B cell (primary cell): ENCODE measurements around the gene CRYZ. TPM values are rescaled to one million over a fixed set of nuclear protein-coding genes. Genes with fewer than 3 reads are reported as not detected.
"Not testable (repeated sequence)": the region's sequence is repeated elsewhere in the genome, so short reads cannot be mapped to it uniquely, and the experiment has no call there.

Experiments
- ATAC-seq: fragments of 200-7000 bp; cut with Tn5 transposase; one replicate; pipeline ENCODE4 v1.10.0; 2021; ENCODE audit warnings: low read depth, mild to moderate bottlenecking, moderate number of reproducible peaks, moderate library complexity
- CTCF ChIA-PET: fragments of 350-600 bp; sonication (Branson Sonifier 250); formaldehyde crosslinking; loops from one replicate; lab custom pipeline; 2021; ENCODE audit warnings: antibody characterized with exemption, inconsistent platforms; lab: Charles Lee
- POLR2A ChIA-PET: fragments of 350-600 bp; sonication (Branson Sonifier 250); formaldehyde crosslinking; loops from one replicate; lab custom pipeline; 2021; ENCODE audit warnings: antibody characterized with exemption; lab: Charles Lee
- DNase-seq: peaks from one replicate; pipeline ENCODE4 v3.0.0; 2013
- H2AFZ ChIP-seq: 2 replicates; pipeline ENCODE4 v1.6.1; 2012; ENCODE audit warnings: mild to moderate bottlenecking, low read depth, low read length; ENCODE audit not compliant: insufficient read depth, poor library complexity, severe bottlenecking
- H3K27ac ChIP-seq, 2 donors: 1 replicate in 1 of 2; 2 replicates in 1 of 2; pipeline ENCODE4 v1.5.1; 2012 to 2013; ENCODE audit warnings: low read length in 2 of 2, mild to moderate bottlenecking in 2 of 2, moderate library complexity in 1 of 2
- H3K27me3 ChIP-seq, 4 experiments: fragments of 200-600 bp in 1 of 4; sonication (generic) in 1 of 4; replicated peaks in 1 of 4; 1 replicate in 2 of 4; 2 replicates in 2 of 4; pipeline versions ENCODE4 v1.6.1 to v1.7.0; 2013 to 2016; ENCODE audit warnings: low read length in 3 of 4, mild to moderate bottlenecking in 2 of 4, mixed read lengths in 1 of 4, moderate library complexity in 1 of 4; ENCODE audit not compliant: insufficient read depth in 4 of 4, control insufficient read depth in 3 of 4; ENCODE audit errors: control extremely low read depth in 1 of 4
- H3K36me3 ChIP-seq, 2 experiments: replicated peaks in 1 of 2; 1 replicate in 1 of 2; 2 replicates in 1 of 2; pipeline versions ENCODE4 v1.6.1 to v1.7.1; 2013; ENCODE audit warnings: low read length in 1 of 2; ENCODE audit not compliant: insufficient read depth in 2 of 2, control insufficient read depth in 1 of 2; ENCODE audit errors: control extremely low read depth in 1 of 2, extremely low read depth in 1 of 2
- H3K4me1 ChIP-seq, 2 donors: fragments of 200-600 bp in 1 of 2; sonication (generic) in 1 of 2; 1 replicate in 1 of 2; 2 replicates in 1 of 2; pipeline versions ENCODE4 v1.5.1 to v1.6.1; 2013 to 2017; ENCODE audit warnings: low read length in 2 of 2; ENCODE audit not compliant: control insufficient read depth in 2 of 2, insufficient read depth in 2 of 2
- H3K4me2 ChIP-seq: replicated peaks from 2 replicates; pipeline ENCODE3; 2012; ENCODE audit warnings: mild to moderate bottlenecking, low read depth, low read length; ENCODE audit not compliant: poor library complexity, severe bottlenecking
- H3K4me3 ChIP-seq, 5 experiments: fragments of 200-600 bp in 1 of 5; sonication (generic) in 1 of 5; 1 replicate in 3 of 5; 2 replicates in 2 of 5; pipeline versions ENCODE4 v1.5.1 to v1.7.0; 2011 to 2016; ENCODE audit warnings: low read length in 4 of 5, mild to moderate bottlenecking in 4 of 5, low read depth in 2 of 5, control low read depth in 1 of 5, moderate library complexity in 1 of 5; ENCODE audit not compliant: insufficient read depth in 1 of 5; ENCODE audit errors: control extremely low read depth in 1 of 5, extremely low read depth in 1 of 5
- H3K79me2 ChIP-seq: fragments of 200-600 bp; sonication (generic); one replicate; pipeline ENCODE4 v1.6.0; 2016; ENCODE audit warnings: low read length; ENCODE audit not compliant: control insufficient read depth, insufficient read depth
- H3K9ac ChIP-seq: fragments of 200-600 bp; sonication (generic); 2 replicates; pipeline ENCODE4 v1.6.1; 2017; ENCODE audit warnings: mild to moderate bottlenecking, low read length, moderate library complexity
- H3K9me3 ChIP-seq, 3 donors: one replicate each; pipeline versions ENCODE4 v1.6.1 to v1.7.1; 2013; ENCODE audit warnings: low read length in 2 of 3; ENCODE audit not compliant: control insufficient read depth in 2 of 3, insufficient read depth in 1 of 3; ENCODE audit errors: control extremely low read depth in 1 of 3
- H4K20me1 ChIP-seq: 2 replicates; pipeline ENCODE4 v1.6.0; 2012; ENCODE audit warnings: mild to moderate bottlenecking, low read length; ENCODE audit not compliant: insufficient read depth, control insufficient read depth, poor library complexity, severe bottlenecking
- H3K27ac Mint-ChIP-seq: one replicate; pipeline ENCODE4 v1.8.0; 2021; ENCODE audit warnings: mixed read lengths
- H3K27me3 Mint-ChIP-seq: one replicate; pipeline ENCODE4 v1.8.0; 2021; ENCODE audit warnings: mixed read lengths
- H3K4me1 Mint-ChIP-seq: one replicate; pipeline ENCODE4 v1.8.0; 2021; ENCODE audit warnings: mixed read lengths
- H3K4me3 Mint-ChIP-seq: one replicate; pipeline ENCODE4 v1.8.0; 2021; ENCODE audit warnings: mixed read lengths
- H3K9me3 Mint-ChIP-seq: one replicate; pipeline ENCODE4 v1.8.0; 2022; ENCODE audit warnings: mixed read lengths; ENCODE audit not compliant: insufficient read depth
- EZH2 ChIP-seq: IDR thresholded peaks from 2 replicates; pipeline ENCODE4 v1.6.1; 2012; ENCODE audit warnings: borderline replicate concordance, low read depth, mild to moderate bottlenecking, moderate library complexity, low read length; ENCODE audit not compliant: insufficient read depth, poor library complexity, severe bottlenecking
- WGBS: methylation state at CpG from one replicate; pipeline ENCODE4 v1.1.5; 2013; ENCODE audit warnings: missing lambda C conversion rate; ENCODE audit not compliant: insufficient coverage; 5-methylcytosine and 5-hydroxymethylcytosine counted together
- intact Hi-C: fragments of 100-400 bp; cut with micrococcal nuclease; formaldehyde crosslinking; loops from one replicate; pipeline ENCODE4 v1.10.0; 2022
- polyA plus RNA-seq: library from polyadenylated mRNA; depleted of rRNA; stranded (reverse); fragments of >200 nt; gene quantifications from 2 replicates; pipeline ENCODE4 v1.2.3, GENCODE V29; 2012
- total RNA-seq, 2 donors: library from RNA; stranded (reverse); fragments of 120-200 nt in 1 of 2; gene quantifications; 1 replicate in 1 of 2; 2 replicates in 1 of 2; pipeline versions ENCODE4 v1.2.3 to v1.2.4, GENCODE V29; 2013 to 2022
- TF ChIP-seq, protein P1 (sequence below): fragments of 200-600 bp; IDR thresholded peaks from one replicate; pipeline ENCODE4 v1.8.0; 2022; ENCODE audit warnings: antibody characterized with exemption, mild to moderate bottlenecking

CRYZ gene
- total and polyA plus RNA-seq, 2 donors (not counting 1 experiment from before 2014, with no cell fraction given), result 11.1 to 21.7 TPM

DNA sequence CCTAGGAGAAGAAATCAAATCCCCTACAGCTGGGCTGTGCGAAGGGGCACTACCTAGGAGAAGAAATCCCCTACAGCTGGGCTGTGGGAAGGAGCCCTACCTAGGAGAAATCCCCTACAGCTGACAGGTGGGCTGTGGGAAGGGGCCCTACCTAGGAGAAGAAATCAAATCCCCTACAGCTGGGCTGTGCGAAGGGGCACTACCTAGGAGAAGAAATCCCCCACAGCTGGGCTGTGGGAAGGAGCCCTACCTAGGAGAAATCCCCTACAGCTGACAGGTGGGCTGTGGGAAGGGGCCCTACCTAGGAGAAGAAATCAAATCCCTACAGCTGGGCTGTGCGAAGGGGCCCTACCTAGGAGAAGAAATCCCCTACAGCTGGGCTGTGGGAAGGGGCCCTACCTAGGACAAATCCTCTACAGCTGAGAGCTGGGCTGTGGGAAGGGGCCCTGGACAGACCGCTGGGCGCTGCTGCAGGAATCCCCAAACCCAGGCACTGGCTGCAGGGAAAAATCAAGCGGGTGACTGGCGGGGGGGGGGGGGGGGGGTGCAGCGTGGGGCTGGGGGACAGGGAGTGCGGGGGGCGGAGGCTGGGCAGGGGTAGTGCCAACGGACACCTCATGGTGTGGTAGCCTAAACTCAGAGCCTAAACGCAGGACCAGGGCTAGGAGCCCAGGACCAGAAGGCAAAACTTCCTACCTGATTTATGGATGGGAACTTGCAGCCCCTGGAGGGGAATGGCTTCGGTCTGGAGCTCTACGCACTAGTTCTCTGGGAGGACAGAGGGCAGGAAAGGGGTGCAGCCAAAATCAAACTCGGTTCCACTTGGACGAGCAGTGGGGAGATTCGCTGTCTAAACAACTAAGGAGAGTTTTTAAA lies 541 bp downstream of the CRYZ start:
- H3K4me1 Mint-ChIP-seq, result peaks cover 31% of the 10 kb centered on the region
- Histone ChIP-seq H3K4me2 (peak overlapping the region; percentile 88), H3K4me1 (peaks cover 9 to 15% of the 10 kb centered on the region in 2 donors), H4K20me1 (peaks cover 12% of the 10 kb centered on the region), H3K9ac (peak overlapping the region; percentile 77), H3K27ac (peak overlapping the region; percentile 73), H3K4me3 (peak overlapping the region; percentile 71 to 96 (median 78)), H3K79me2 (peaks cover 24% of the 10 kb centered on the region), H2AFZ (peak overlapping the region; percentile 84)
- WGBS, result 4% methylated on average over 11 of the region's 17 CpGs
- H3K27me3 Mint-ChIP-seq, H3K9me3 ChIP-seq, H3K36me3 ChIP-seq, H3K27me3 ChIP-seq, POLR2A ChIA-PET, H3K9me3 Mint-ChIP-seq: not testable (repeated sequence)
- H3K4me3 Mint-ChIP-seq, result peak overlapping the region; percentile 98
- CTCF ChIA-PET, result interaction anchor here (1.1 to 2.4 kb wide), 2 partner anchors 13 to 43 kb away, joined by 3 to 14 read pairs; no protein-coding TSS in a partner anchor
- peak overlapping the region; percentile 97 for H3K27ac Mint-ChIP-seq
- peak; percentile 8 for ATAC-seq
- intact Hi-C loops, result loop anchor here (2.0 kb wide), 1 partner anchor 80 kb away; no protein-coding TSS in a partner anchor
- DNase-seq, result peak; percentile 30

- ChIA-PET POLR2A (no interaction called here), CTCF (no interaction called here)
- H3K36me3 ChIP-seq, result no peaks in the 10 kb centered on the region
- Mint-ChIP-seq H3K4me1 (peaks cover 31% of the 10 kb centered on the region), H3K4me3 (peak overlapping the region; percentile 27), H3K27ac (peak overlapping the region; percentile 60), H3K27me3 (no peaks in the 10 kb centered on the region), H3K9me3 (peaks cover 5% of the 10 kb centered on the region)
- no peak overlapping the region for H2AFZ ChIP-seq
- ATAC-seq (no peak), DNase-seq (peak; percentile 4)
- 82% methylated on average over 7 of the region's 11 CpGs for WGBS
- no peaks in the 10 kb centered on the region for H3K27me3 ChIP-seq
- no peak overlapping the region for H3K27ac ChIP-seq
- peaks cover 12% of the 10 kb centered on the region for H4K20me1 ChIP-seq
- TF ChIP-seq, protein P1, sequence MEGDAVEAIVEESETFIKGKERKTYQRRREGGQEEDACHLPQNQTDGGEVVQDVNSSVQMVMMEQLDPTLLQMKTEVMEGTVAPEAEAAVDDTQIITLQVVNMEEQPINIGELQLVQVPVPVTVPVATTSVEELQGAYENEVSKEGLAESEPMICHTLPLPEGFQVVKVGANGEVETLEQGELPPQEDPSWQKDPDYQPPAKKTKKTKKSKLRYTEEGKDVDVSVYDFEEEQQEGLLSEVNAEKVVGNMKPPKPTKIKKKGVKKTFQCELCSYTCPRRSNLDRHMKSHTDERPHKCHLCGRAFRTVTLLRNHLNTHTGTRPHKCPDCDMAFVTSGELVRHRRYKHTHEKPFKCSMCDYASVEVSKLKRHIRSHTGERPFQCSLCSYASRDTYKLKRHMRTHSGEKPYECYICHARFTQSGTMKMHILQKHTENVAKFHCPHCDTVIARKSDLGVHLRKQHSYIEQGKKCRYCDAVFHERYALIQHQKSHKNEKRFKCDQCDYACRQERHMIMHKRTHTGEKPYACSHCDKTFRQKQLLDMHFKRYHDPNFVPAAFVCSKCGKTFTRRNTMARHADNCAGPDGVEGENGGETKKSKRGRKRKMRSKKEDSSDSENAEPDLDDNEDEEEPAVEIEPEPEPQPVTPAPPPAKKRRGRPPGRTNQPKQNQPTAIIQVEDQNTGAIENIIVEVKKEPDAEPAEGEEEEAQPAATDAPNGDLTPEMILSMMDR, result no peak
- TF ChIP-seq EZH2, result no peak
- intact Hi-C loops, result loop anchor here (2.0 kb wide), 1 partner anchor 79 kb away; no protein-coding TSS in a partner anchor
- peaks cover 9 to 15% of the 10 kb centered on the region in 2 donors for H3K4me1 ChIP-seq
- no peak overlapping the region for H3K4me2 ChIP-seq
- no peak overlapping the region for H3K9ac ChIP-seq
- no peaks in the 10 kb centered on the region for H3K9me3 ChIP-seq
- no peak overlapping the region for H3K4me3 ChIP-seq
- peaks cover 23% of the 10 kb centered on the region for H3K79me2 ChIP-seq
Observed at GRCh38 chr1:74731399-74732052, 1.3 kb downstream of the CRYZ start.
